ACC112 (cell line): ENCODE data around the gene SLC27A2.
A peak's percentile ranks its signal among the peaks of the same experiment; 100 is the strongest.
"Not testable (repeated sequence)": the region's sequence is repeated elsewhere in the genome, so short reads cannot be mapped to it uniquely, and the experiment has no call there.

Source experiments
- H2AFZ ChIP-seq: fragments of 200-600 bp; sonication (generic); one replicate; pipeline ENCODE4 v1.6.0; 2017; ENCODE audit warnings: antibody characterized with exemption, low read length; ENCODE audit not compliant: unreplicated experiment
- H3K27ac ChIP-seq: fragments of 200-600 bp; sonication (generic); 2 replicates; pipeline ENCODE4 v1.5.1; 2014; ENCODE audit warnings: low read depth, mild to moderate bottlenecking, antibody characterized with exemption, low read length, moderate library complexity
- H3K27me3 ChIP-seq: fragments of 200-600 bp; sonication (generic); 2 replicates; pipeline ENCODE4 v1.6.1; 2014; ENCODE audit warnings: mild to moderate bottlenecking, antibody characterized with exemption, low read length, moderate library complexity, mixed read lengths; ENCODE audit not compliant: insufficient read depth
- H3K36me3 ChIP-seq: fragments of 200-600 bp; sonication (generic); 2 replicates; pipeline ENCODE4 v1.6.1; 2016; ENCODE audit warnings: mild to moderate bottlenecking, antibody characterized with exemption, low read length, moderate library complexity, mixed read lengths; ENCODE audit not compliant: insufficient read depth
- H3K4me1 ChIP-seq: fragments of 200-600 bp; sonication (generic); one replicate; pipeline ENCODE4 v1.6.1; 2016; ENCODE audit warnings: low read length, mixed read lengths; ENCODE audit not compliant: insufficient read depth, unreplicated experiment, control insufficient read depth
- H3K4me3 ChIP-seq: fragments of 200-600 bp; sonication (generic); 2 replicates; pipeline ENCODE4 v1.5.1; 2014; ENCODE audit warnings: mild to moderate bottlenecking, low read depth, low read length
- H3K79me2 ChIP-seq: fragments of 200-600 bp; sonication (generic); one replicate; pipeline ENCODE4 v1.6.0; 2016; ENCODE audit warnings: low read length; ENCODE audit not compliant: control insufficient read depth, unreplicated experiment, insufficient read depth

The SLC27A2 gene

GRCh38 chr15:50181201-50181968 is 611 bp upstream of the SLC27A2 start:
- Histone ChIP-seq H3K27ac (no peak overlapping the region), H3K36me3 (no peaks in the 10 kb centered on the region), H3K79me2 (no peaks in the 10 kb centered on the region), H3K27me3 (peaks cover 28% of the 10 kb centered on the region), H3K4me3 (peak overlapping the region; percentile 84), H3K4me1 (peaks cover 10% of the 10 kb centered on the region), H2AFZ (no peak overlapping the region)

- Histone ChIP-seq H3K79me2 (no peaks in the 10 kb centered on the region), H3K36me3 (no peaks in the 10 kb centered on the region), H3K27me3 (peaks cover 28% of the 10 kb centered on the region), H3K4me1 (peaks cover 4% of the 10 kb centered on the region), H3K4me3 (peak overlapping the region; percentile 84), H2AFZ (peak overlapping the region; percentile 59), H3K27ac (no peak overlapping the region)
Observed at GRCh38 chr15:50182219-50183013, 420 bp downstream of the SLC27A2 start.

- Histone ChIP-seq H3K4me1 (peaks cover 4% of the 10 kb centered on the region), H2AFZ (no peak overlapping the region), H3K36me3 (no peaks in the 10 kb centered on the region), H3K27ac (no peak overlapping the region), H3K27me3 (peaks cover 30% of the 10 kb centered on the region), H3K79me2 (no peaks in the 10 kb centered on the region), H3K4me3 (peak overlapping the region; percentile 84; the same call in 1 of the 2 replicates)
Observed at GRCh38 chr15:50183112-50183794, 1.3 kb downstream of the SLC27A2 start.

- no peak overlapping the region for H2AFZ ChIP-seq
- H3K27me3 ChIP-seq: peaks cover 30% of the 10 kb centered on the region
- H3K4me1 ChIP-seq: peaks cover 4% of the 10 kb centered on the region
- no peaks in the 10 kb centered on the region for H3K79me2 ChIP-seq
- H3K27ac ChIP-seq: no peak overlapping the region
- no peaks in the 10 kb centered on the region for H3K36me3 ChIP-seq
- no peak overlapping the region for H3K4me3 ChIP-seq
Observed at GRCh38 chr15:50184863-50185504, 3.0 kb downstream of the SLC27A2 start.

GRCh38 chr15:50186090-50186489 is 4.1 kb downstream of the SLC27A2 start:
- Histone ChIP-seq H3K27me3 (peaks cover 25% of the 10 kb centered on the region), H3K36me3 (no peaks in the 10 kb centered on the region), H2AFZ (no peak overlapping the region), H3K27ac (no peak overlapping the region), H3K4me3 (no peak overlapping the region), H3K4me1 (peaks cover 4% of the 10 kb centered on the region), H3K79me2 (no peaks in the 10 kb centered on the region)

- H3K4me3 ChIP-seq: no peak overlapping the region
- no peak overlapping the region for H3K27ac ChIP-seq
- H2AFZ ChIP-seq: no peak overlapping the region
- peaks cover 4% of the 10 kb centered on the region for H3K4me1 ChIP-seq
- H3K27me3 ChIP-seq: peaks cover 18% of the 10 kb centered on the region
- no peaks in the 10 kb centered on the region for H3K36me3 ChIP-seq
- no peaks in the 10 kb centered on the region for H3K79me2 ChIP-seq
Observed at GRCh38 chr15:50186752-50187151, 4.8 kb downstream of the SLC27A2 start.

- Histone ChIP-seq H2AFZ (no peak overlapping the region), H3K79me2 (no peaks in the 10 kb centered on the region), H3K27me3 (peaks cover 12% of the 10 kb centered on the region), H3K27ac (no peak overlapping the region), H3K36me3 (no peaks in the 10 kb centered on the region), H3K4me1 (peaks cover 4% of the 10 kb centered on the region), H3K4me3 (no peak overlapping the region)
Observed at GRCh38 chr15:50187525-50187924, 5.5 kb downstream of the SLC27A2 start.

GRCh38 chr15:50187997-50188396 is 6.0 kb downstream of the SLC27A2 start:
- Histone ChIP-seq H3K4me1 (no peaks in the 10 kb centered on the region), H3K79me2 (no peaks in the 10 kb centered on the region), H3K27ac (no peak overlapping the region)

GRCh38 chr15:50188793-50189192 is 6.8 kb downstream of the SLC27A2 start:
- not testable (repeated sequence) for H3K36me3 ChIP-seq, H3K27me3 ChIP-seq, H2AFZ ChIP-seq, H3K4me3 ChIP-seq, H3K27ac ChIP-seq, H3K4me1 ChIP-seq, H3K79me2 ChIP-seq

More at GRCh38 chr15:50187997-50188396, 6.0 kb downstream of the SLC27A2 start:
- Histone ChIP-seq H3K27me3 (peaks cover 7% of the 10 kb centered on the region), H3K36me3 (no peaks in the 10 kb centered on the region), H3K4me3 (no peak overlapping the region), H2AFZ (no peak overlapping the region)

- H3K4me3 ChIP-seq: no peak overlapping the region
- no peak overlapping the region for H2AFZ ChIP-seq
Observed at GRCh38 chr15:50189633-50190032, 7.6 kb downstream of the SLC27A2 start.

More at GRCh38 chr15:50189633-50190032, 7.6 kb downstream of the SLC27A2 start:
- Histone ChIP-seq H3K27me3 (0 out of 2 replicates have a peak, but pooled peaks cover 3% of the 10 kb centered on the region), H3K27ac (no peak overlapping the region), H3K79me2 (no peaks in the 10 kb centered on the region), H3K36me3 (no peaks in the 10 kb centered on the region), H3K4me1 (no peaks in the 10 kb centered on the region)
